ENCODE results near the gene NME3.

Gene NME3

GRCh38 chr16:1793578-1794220 is 22.4 kb upstream of the NME3 start, which contains the start of gene IGFALS:
Gene IGFALS (minus strand): TSS chr16:1793705. CDS start chr16:1793652, 53 bp downstream.
- no peak for DNase-seq

DNA sequence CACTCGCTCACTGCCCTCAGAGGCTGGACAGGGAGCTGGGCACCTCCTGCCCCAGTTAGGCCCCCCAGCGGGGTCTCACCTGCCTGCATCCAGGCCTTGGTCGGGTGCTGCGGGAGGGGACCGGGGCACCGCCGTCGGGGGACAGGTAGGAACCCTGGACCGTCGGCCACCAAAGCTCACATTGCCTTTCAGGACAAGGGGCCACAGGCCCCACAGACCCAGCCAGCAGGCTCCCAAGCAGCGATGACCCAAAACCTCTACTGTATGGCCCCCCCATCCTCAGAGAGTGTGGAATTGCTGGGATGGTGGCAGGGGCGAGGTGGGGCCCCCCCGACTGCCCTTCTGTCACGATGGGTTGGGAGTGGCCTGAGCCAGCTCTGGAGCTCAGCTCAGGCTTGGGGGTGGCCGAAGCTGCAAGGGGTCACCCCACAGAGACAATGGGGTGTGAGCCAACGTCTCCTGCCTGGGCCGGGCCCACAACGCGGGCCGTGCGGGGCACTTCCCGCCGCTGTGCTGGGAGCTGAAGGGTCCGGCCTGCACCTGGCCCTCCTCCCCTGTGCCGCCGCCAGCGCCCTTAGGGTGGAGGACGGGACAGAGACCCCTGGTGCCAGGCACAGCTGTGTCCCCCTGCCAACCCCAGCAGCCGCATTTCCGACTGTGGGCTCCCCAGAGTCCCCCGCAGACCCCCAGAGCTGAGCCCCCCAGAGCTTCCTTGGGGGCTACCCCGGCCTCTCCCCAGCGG is 21.7 kb upstream of the NME3 start:
- DNase-seq = no peak

GRCh38 chr16:1791943-1792812 is 20.8 kb upstream of the NME3 start:
- DNase-seq = no peak

DNA sequence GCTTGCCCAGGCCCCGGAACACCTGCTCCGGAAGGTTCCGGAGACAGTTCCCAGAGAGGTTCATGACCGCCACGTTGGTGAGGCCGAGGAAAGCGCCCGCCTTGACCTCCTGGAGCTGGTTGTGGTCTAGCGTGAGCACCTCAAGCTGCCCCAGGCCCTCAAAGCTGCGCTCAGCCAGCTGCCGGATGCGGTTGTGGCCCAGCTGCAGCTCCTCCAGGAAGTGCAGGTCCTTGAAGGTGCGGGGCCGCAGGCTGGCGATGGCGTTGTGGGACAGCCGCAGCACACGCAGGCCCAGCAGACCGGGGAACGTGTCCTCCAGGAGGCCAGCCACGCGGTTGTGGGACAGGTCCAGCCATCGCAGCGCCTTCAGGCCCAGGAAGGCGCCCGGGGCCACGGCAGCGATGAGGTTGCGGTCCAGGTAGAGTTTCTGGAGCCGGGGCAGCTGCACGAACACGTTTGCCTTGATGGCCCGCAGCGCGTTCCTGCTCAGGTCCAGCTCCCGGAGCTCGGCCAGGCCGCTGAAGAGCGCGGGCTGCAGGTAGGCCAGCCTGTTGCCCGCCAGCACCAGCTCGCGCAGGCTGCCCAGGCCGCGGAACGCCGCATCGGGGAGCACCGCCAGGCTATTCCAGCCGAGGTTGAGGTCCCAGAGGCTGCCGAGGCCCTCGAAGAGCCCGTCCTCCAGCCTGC is 20.1 kb upstream of the NME3 start:
- DNase-seq = no peak

DNA sequence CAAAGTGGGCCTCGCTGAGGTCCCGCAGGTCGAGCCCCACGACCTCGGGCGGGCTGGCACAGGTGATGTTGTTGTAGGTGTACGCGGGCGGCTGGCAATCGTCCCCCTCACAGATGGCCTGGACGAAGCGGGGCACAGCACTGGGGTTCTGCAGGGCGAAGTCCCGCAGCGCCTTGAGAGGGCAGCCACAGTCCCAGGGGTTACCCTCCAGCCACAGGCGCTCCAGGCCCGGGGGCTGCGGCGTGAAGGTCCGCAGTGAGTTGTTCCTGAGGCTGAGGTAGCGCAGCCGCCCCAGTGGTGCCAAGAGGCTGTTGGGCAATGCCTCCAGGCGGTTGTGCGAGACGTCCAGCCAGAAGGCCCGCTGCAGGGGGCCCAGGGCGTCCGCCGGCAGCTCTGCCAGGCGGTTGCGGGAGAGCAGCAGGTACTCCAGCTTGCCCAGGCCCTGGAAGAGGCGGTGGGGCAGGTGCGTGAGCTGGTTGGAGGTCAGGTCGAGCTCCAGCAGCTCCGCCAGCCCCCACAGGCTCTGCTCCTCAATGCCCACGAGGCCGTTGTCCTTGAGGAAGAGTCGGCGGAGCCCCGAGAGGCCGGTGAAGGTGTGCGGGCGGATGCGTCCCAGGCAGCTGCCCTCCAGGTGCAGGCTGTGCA is 19.4 kb upstream of the NME3 start:
- no peak for DNase-seq

DNA sequence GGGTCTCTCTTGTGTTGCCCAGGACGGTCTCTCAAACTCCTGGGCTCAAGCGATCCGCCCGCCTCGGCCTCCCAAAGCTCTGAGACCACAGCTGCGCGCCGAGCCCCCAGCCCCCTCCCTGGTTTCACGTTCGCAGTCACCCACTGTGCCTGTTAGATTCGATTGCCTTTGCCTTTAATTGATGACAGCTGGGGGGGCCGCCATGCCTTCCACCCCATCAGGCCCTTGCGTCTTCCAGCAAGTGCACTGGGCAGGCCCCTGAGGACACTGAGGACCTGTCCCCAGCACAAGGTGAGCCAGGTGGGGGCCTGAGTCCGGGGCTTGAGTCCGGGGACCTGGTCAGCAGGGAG is 18.9 kb upstream of the NME3 start:
- DNase-seq = no peak

- no peak for DNase-seq
Measured at GRCh38 chr16:1789643-1790045, 18.3 kb upstream of the NME3 start.

- peak; percentile 41 for DNase-seq
Measured at GRCh38 chr16:1788708-1789100, 17.4 kb upstream of the NME3 start.

- DNase-seq = peak; percentile 34
Measured at GRCh38 chr16:1788095-1788707, 16.9 kb upstream of the NME3 start.

DNA sequence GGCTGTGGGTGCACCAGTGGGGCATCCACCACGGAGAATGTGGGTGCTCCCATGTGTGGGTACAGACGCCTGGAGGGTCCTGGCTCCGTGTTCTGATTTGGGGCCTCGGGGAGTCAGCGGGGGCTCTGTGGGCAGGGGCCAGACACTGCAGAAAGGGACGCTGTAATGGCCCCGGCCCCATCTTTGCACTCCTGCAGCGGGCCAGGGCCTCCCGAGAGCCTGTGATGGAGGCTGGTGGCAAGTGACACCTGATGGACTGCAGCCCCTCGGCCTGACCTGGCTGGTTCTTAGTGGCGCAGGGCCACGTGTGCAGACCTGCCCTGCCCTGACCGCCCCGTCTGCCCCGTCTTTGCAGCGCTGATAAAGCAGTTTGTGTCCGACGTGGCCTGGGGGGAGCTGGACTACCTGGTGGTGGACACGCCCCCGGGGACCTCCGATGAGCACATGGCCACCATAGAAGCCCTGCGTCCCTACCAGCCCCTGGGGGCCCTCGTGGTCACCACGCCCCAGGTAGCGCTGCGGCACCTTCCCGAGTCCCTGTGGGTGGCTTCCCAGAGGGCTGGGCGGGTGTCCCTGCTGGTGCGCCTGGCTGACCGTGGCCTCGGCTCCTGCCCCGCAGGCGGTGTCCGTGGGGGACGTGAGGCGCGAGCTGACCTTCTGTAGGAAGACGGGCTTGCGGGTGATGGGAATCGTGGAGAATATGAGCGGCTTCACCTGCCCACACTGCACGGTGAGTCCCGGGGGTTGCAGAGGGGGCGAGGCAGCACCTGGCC is 16.2 kb upstream of the NME3 start:
- DNase-seq = peak; percentile 17

DNA sequence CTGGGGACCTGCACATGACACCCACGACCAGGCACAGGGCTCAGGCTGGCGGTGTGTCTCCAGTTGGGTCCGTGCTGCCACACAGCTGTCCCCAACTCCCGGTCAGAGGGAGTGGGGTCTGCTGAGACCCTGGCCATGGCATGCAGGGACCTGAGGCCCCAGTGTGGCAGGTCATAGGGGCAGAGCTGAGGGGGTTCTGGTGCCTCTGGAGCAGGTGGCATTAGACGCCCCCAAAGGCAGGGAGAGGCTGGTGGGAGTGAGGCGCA is 15.6 kb upstream of the NME3 start:
- no peak for DNase-seq

- peak; percentile 23 for DNase-seq
Measured at GRCh38 chr16:1786242-1787055, 15.1 kb upstream of the NME3 start.

DNA sequence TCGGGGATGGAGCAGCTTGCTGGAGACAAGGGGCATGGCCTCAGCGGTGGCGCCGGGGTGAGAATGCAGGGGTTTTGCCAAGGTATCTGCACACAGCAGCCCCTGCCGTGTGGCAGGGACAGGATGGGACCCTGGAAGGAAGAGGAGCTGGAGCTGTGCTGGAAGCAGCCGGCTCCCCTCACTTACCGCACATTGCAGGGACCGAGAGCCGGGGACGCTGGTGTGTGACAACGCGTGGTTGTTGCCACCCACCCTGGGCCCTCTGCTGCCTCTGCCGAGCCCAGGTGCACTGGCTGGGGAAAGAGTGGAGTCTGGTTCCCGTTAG is 14.5 kb upstream of the NME3 start:
- DNase-seq = no peak

DNA sequence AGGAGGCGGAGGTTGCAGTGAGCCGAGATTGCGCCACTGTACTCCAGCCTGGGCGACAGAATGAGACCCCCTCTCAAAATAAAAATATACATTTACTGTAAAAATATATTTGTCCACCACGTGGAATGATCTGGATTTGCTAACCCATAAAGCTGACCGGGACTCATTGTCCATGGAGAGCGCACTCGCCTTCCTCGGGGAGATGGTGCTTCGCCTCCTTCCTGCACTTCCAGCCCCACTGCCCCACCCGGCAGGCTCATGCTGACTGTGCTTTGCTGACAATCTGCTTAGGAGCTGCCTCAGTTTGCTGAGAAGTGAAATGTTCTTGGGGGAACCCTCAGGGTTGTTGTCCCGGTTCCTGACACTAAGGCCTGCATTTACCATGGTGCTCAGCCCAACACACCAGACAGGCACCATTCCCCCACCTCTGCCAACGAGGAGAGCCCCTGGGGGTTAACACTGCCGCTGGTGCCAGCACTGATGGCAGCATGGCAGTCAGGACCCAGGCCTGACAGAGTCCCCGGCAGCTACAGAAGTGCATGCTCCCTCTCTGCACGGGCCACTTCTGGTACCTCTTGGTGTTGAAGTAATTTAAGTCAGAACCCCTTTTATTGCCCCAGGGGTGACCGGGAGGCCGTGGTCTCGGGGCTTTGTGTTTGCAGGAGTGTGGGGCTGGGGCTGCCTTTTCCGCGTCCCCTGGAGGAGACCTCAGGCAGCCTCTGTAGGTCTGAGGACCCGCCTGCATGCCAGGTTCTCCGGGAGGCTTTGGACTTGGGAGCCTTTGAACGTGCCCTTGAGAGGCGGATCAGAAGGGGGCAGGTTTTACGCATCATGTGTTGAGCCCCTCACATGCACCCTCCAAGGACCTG is 13.9 kb upstream of the NME3 start:
- DNase-seq = peak; percentile 27

GRCh38 chr16:1782408-1783264 is 11.3 kb upstream of the NME3 start, which contains the start of the genes NUBP2 and SPSB3:
Gene NUBP2 (plus strand): TSS chr16:1782960. CDS start chr16:1783021, 61 bp downstream.
Gene SPSB3 (minus strand): TSS chr16:1782571. CDS start chr16:1781483, 1,088 bp downstream.
- DNase-seq = peak; percentile 99

DNA sequence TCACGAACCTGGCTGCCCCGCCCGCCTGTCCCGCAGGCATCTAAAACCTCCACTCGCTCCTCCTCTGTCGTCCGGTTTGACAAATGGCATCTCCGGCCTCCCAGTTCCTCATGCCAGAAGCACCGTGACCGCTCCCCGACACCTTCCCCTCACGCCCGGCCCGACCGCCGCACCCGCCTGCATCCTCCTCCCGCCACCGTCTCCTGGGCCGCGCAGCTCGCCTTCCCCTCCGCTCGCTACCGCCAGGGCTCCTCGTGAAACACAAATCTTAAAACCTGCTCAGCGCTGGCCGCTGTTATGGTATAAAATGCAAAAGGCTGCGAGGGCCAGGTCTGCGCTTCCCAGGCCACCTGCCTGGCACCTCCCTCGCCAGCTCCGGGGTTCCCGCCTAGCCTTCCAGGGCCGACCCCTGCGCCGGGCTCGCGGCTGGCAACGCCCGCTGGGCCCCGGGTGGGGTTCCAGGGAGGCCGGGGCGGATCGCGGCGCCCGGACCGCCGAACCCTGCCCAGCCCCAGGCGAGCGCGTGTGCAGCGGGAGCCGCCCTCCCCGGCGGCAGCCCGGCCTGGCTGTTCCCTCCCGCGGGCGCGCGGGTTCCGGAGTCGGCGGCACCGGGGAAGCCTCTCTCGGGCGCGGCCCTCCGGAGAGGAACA is 10.5 kb upstream of the NME3 start:
- DNase-seq = no peak

- DNase-seq = peak; percentile 38
Measured at GRCh38 chr16:1781254-1781653, 9.9 kb upstream of the NME3 start.

- no peak for DNase-seq
Measured at GRCh38 chr16:1780677-1781072, 9.3 kb upstream of the NME3 start.

Data from right forelimb (tissue), 1 donor.